DOHH2 (cell line): ENCODE results near the gene NAA20.

ENCODE experiments used
- EZH2phosphoT487 ChIP-seq: fragments of 200-600 bp; sonication (generic); IDR thresholded peaks from 2 replicates; pipeline ENCODE4 v1.6.1; 2017; ENCODE audit warnings: borderline replicate concordance, mild to moderate bottlenecking, antibody characterized with exemption, low read length, moderate library complexity, mixed read lengths
- TF ChIP-seq, protein P1 (sequence below): fragments of 200-600 bp; sonication (generic); IDR thresholded peaks from one replicate; pipeline ENCODE4 v1.5.1; 2014; ENCODE audit warnings: antibody characterized with exemption, mild to moderate bottlenecking, low read depth, low read length; ENCODE audit not compliant: poor library complexity, severe bottlenecking

GRCh38 chr20:20038586-20038985, 21.4 kb downstream of the NAA20 start:
- TF ChIP-seq, protein P1, sequence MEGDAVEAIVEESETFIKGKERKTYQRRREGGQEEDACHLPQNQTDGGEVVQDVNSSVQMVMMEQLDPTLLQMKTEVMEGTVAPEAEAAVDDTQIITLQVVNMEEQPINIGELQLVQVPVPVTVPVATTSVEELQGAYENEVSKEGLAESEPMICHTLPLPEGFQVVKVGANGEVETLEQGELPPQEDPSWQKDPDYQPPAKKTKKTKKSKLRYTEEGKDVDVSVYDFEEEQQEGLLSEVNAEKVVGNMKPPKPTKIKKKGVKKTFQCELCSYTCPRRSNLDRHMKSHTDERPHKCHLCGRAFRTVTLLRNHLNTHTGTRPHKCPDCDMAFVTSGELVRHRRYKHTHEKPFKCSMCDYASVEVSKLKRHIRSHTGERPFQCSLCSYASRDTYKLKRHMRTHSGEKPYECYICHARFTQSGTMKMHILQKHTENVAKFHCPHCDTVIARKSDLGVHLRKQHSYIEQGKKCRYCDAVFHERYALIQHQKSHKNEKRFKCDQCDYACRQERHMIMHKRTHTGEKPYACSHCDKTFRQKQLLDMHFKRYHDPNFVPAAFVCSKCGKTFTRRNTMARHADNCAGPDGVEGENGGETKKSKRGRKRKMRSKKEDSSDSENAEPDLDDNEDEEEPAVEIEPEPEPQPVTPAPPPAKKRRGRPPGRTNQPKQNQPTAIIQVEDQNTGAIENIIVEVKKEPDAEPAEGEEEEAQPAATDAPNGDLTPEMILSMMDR, result no peak
- no peak for TF ChIP-seq EZH2phosphoT487
